HL-60 (cell line): ENCODE results near the gene ZNF2.

Experiments used
- DNase-seq, 2 experiments: peaks; one replicate each; pipeline ENCODE4 v3.0.0-alpha.2; 2010 to 2020; ENCODE audit warnings: low read depth in 1 of 2, low spot score in 1 of 2
- H3K27ac ChIP-seq: fragments of 250-450 bp; sonication (Bioruptor Pico); replicated peaks from 2 replicates; pipeline ENCODE4 v1.5.1; 2020; ENCODE audit warnings: mild to moderate bottlenecking, moderate library complexity
- H3K27me3 ChIP-seq: fragments of 250-450 bp; sonication (Bioruptor Pico); 2 replicates; pipeline ENCODE4 v1.5.1; 2021; ENCODE audit warnings: mild to moderate bottlenecking, moderate library complexity; ENCODE audit not compliant: insufficient read depth, poor library complexity, severe bottlenecking
- H3K4me3 ChIP-seq: replicated peaks from 2 replicates; pipeline ENCODE4 v1.5.1; 2011; ENCODE audit warnings: mild to moderate bottlenecking, control low read depth, low read length; ENCODE audit not compliant: insufficient read depth
- CTCF ChIP-seq: IDR thresholded peaks from one replicate; pipeline ENCODE4 v1.5.1; 2011; ENCODE audit warnings: low read length, control low read depth, inconsistent platforms; ENCODE audit not compliant: insufficient read depth
- GABPA ChIP-seq: IDR thresholded peaks from 2 replicates; pipeline ENCODE4 v1.6.1; 2012; ENCODE audit warnings: low read depth
- POLR2AphosphoS5 ChIP-seq: IDR thresholded peaks from 2 replicates; pipeline ENCODE4 v1.6.1; 2012; ENCODE audit warnings: low read depth
- REST ChIP-seq: IDR thresholded peaks from 2 replicates; pipeline ENCODE4 v1.6.1; 2012; ENCODE audit warnings: low read depth; ENCODE audit not compliant: insufficient replicate concordance
- SPI1 ChIP-seq: IDR thresholded peaks from 2 replicates; pipeline ENCODE4 v1.6.1; 2012; ENCODE audit warnings: low read depth, mild to moderate bottlenecking, borderline replicate concordance

ZNF2 gene

GRCh38 chr2:95204396-95204795 is 38.8 kb downstream of the ZNF2 start:
- no peaks in the 10 kb centered on the region for H3K27me3 ChIP-seq
- no peak for TF ChIP-seq CTCF
- TF ChIP-seq GABPA = no peak
- TF ChIP-seq REST = no peak
- TF ChIP-seq POLR2AphosphoS5 = no peak
- no peak for TF ChIP-seq SPI1
- H3K4me3 ChIP-seq = no peak overlapping the region
- no peak overlapping the region for H3K27ac ChIP-seq
- no peak for DNase-seq

- Histone ChIP-seq H3K27ac (no peak overlapping the region), H3K27me3 (no peaks in the 10 kb centered on the region), H3K4me3 (no peak overlapping the region)
- DNase-seq = no peak
- TF ChIP-seq SPI1 = no peak
Measured at GRCh38 chr2:95206096-95206495, 40.5 kb downstream of the ZNF2 start.

GRCh38 chr2:95207111-95207961 is 41.7 kb downstream of the ZNF2 start, which contains the start of gene ZNF892:
Gene ZNF892 (plus strand): TSS chr2:95207521. CDS start chr2:95207816, 295 bp downstream.
- Histone ChIP-seq H3K27ac (peak within 1 kb of the TSS; percentile 34; the same call in 1 of the 2 replicates), H3K4me3 (peak within 1 kb of the TSS; percentile 73), H3K27me3 (no peaks in the 10 kb centered on the region)
- no peak for TF ChIP-seq REST
- no peak for TF ChIP-seq SPI1
- TF ChIP-seq GABPA = no peak
- TF ChIP-seq POLR2AphosphoS5 = no peak
- no peak for TF ChIP-seq CTCF
- peak; percentile 57 to 84 for DNase-seq

- Histone ChIP-seq H3K27me3 (no peaks in the 10 kb centered on the region), H3K27ac (no peak overlapping the region), H3K4me3 (no peak overlapping the region; the same call in 1 of the 2 replicates)
- no peak for TF ChIP-seq SPI1
- no peak for DNase-seq
Measured at GRCh38 chr2:95208106-95208505, 42.5 kb downstream of the ZNF2 start.
